ENCODE measurements around the gene NCAPD3.
"Not testable (repeated sequence)": the region's sequence is repeated elsewhere in the genome, so short reads cannot be mapped to it uniquely, and the experiment has no call there.

NCAPD3 gene, protein sequence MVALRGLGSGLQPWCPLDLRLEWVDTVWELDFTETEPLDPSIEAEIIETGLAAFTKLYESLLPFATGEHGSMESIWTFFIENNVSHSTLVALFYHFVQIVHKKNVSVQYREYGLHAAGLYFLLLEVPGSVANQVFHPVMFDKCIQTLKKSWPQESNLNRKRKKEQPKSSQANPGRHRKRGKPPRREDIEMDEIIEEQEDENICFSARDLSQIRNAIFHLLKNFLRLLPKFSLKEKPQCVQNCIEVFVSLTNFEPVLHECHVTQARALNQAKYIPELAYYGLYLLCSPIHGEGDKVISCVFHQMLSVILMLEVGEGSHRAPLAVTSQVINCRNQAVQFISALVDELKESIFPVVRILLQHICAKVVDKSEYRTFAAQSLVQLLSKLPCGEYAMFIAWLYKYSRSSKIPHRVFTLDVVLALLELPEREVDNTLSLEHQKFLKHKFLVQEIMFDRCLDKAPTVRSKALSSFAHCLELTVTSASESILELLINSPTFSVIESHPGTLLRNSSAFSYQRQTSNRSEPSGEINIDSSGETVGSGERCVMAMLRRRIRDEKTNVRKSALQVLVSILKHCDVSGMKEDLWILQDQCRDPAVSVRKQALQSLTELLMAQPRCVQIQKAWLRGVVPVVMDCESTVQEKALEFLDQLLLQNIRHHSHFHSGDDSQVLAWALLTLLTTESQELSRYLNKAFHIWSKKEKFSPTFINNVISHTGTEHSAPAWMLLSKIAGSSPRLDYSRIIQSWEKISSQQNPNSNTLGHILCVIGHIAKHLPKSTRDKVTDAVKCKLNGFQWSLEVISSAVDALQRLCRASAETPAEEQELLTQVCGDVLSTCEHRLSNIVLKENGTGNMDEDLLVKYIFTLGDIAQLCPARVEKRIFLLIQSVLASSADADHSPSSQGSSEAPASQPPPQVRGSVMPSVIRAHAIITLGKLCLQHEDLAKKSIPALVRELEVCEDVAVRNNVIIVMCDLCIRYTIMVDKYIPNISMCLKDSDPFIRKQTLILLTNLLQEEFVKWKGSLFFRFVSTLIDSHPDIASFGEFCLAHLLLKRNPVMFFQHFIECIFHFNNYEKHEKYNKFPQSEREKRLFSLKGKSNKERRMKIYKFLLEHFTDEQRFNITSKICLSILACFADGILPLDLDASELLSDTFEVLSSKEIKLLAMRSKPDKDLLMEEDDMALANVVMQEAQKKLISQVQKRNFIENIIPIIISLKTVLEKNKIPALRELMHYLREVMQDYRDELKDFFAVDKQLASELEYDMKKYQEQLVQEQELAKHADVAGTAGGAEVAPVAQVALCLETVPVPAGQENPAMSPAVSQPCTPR (N-terminal part only)

DNA sequence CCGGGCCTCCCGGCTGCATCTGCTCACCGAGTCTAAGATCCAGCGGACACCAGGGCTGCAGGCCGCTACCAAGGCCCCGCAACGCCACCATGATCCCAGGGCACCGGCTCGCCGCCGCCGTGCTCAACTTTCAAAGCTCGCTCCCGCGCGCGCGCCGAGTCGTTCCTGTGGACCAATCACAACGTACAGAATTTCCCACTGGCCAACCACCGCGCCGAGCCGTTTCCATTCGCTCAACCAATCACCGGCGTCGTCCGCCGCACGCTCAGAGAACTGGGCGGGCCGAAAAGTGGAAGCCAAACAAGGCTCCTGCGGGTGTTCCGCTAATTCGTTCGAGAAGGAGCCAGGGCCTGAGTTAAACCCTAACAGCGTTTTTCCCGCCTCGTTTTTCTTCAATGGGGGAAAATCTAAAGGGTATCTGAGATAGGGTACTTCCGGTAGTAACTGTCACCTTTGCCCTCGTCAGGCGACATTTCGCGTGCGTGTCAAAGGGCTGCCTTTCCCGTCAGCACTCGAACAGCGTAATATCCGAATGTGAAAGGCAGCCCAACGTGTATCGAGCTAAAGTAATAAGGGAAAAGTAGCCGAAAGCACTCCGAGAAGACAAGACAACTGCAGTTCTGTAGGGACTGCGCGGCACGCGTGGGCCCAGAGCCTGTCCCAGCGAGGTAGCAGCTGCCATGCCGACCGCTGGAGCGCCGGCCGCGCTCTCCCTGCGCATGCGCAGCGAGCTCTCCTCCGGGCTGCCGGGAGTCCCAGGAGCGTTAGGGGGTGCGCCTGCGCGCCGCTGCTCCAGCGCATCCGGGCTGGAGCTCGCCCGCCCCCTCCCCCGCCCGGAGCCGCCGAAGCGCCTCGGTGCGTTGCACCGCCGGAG is at the start of gene NCAPD3, which contains the start of gene VPS26B:
NCAPD3 (minus strand) TSS at position 132 of the 874 bp plus-strand sequence; CDS start at position 91, 41 bp downstream.
VPS26B (plus strand) TSS at position 836 of the 874 bp plus-strand sequence. CDS start 452 bp downstream, outside the sequence.
- peak; percentile 86 to 88 for DNase-seq (ENCODE audit: low read depth in 2 of 2)

DNA sequence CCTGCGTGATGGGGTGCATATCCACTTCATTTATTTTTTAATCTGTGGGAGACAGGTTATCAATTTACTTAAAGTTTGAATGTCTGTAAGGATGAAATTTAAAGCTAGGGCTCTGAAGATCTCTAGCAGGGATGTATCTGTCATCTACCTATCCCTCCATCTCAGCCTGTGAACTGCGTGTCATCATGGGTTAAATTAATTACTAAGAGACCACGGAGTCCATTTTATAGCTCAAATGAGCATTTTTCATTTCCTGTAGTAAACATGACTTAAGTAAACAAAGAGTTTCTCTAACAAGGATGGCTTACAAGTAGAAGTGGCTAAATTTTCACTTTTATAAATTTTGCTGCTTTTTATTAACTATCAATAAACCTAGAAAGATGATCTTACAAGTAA is 49.5 kb upstream of the NCAPD3 start:
- no peak for DNase-seq (ENCODE audit: low read depth in 2 of 2)

DNA sequence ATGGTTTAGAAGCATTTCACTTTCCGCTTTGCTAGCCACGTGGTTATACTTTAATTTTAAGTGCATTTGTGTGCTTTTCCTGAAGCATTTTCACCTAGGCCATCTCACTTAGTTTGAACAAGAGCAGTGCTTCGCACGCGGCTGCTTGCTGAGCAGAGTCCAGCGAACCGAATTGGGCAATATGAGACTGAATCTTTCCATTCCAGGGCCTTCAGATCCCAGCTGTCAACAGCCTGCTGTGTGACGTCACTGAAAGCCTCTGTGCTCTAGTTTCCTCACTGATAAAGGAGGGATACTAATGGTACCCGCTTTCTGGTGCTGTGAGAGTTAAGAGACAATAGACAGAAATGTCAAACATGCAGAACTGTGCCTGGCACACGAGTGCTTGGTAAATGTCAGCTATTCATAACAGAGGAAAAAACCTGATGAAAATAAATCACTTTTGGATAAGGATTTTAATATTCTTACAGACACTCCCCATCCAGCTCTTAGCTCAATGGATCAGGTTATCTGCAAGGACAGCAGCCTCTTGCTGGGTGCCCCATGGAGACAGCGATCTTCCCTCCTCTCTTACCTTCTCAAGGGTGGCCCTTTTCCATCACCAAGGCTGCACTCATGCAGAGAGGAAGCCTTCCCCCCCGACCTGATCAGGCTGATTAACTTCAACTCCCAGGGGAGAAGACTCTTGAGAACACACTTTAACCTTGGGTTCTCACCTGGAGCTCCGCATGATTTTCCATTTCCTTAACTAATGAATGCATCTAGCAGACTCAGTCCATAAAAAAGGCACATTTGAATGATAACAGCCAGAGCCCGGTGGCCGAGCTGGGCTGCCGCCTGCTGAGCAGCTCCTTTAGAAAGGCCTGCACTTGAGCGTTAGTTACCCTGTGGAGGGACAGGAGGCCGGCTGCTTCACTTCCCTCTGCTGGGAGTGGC is 48.9 kb upstream of the NCAPD3 start:
- DNase-seq (ENCODE audit: low read depth in 2 of 2), result no peak

DNA sequence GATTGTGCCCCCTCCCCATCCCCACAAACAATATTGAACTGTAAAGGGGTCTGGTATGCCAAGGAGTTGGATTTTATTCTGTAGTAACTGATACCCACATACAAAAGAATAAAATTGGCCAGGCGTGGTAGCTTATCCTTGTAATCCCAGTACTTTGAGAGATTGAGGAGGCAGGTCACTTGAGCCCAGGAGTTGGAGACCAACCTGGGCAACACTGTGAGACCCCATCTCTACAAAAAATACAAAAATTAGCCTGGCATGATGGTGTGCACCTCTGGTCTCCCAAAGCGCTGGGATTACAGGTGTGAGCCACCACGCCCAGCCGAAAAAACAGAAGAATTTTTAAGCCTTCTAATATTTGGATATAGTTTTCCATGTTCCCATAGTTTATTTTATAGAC is 48.2 kb upstream of the NCAPD3 start:
- no peak for DNase-seq (ENCODE audit: low read depth in 2 of 2)

DNA sequence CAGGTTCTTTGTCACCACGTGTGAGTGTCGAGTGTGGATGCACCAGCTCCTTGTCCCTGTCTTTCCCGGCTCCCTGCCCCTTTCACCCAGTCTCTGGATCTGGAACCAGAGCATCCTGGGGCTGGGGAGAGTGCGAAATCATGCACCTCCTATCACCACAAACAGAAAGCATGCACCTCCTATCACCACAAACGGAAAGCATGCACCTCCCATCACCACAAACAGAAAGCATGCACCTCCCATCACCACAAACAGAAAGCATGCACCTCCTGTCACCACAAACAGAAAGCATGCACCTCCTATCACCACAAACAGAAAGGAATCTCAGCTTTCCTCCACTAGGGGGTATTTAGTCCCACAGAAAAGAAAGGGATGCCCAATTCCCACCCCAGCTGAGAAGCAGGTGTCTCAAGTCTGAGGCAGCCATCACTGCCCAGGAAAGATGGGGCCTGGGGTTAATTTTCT is 46.5 kb upstream of the NCAPD3 start:
- no peak for DNase-seq (ENCODE audit: low read depth in 2 of 2)

GRCh38 chr11:134267966-134268365 is 44.2 kb upstream of the NCAPD3 start:
- DNase-seq (ENCODE audit: low read depth in 2 of 2), result no peak

- no peak for DNase-seq (ENCODE audit: low read depth in 2 of 2)
Observed at GRCh38 chr11:134267461-134267860, 43.7 kb upstream of the NCAPD3 start.

DNA sequence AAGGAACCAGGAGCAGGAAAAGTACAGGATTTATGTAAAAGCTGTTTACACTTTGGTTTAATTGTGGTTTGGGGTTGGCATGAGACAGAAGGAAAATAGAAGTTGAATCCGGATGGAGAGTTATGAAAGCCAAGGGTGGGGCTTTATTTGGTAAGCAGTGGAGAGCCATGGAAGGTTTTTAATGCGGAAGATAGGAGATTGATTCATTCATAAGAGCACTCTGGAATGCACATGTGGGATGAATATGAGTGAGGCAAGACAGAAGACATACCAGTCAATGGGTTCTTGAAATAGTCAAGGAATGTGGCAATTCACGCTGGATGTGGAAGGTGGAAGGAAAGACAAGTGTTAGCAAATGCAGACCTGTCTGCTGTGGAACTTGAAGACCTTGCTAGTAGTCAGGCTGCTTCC is 43.1 kb upstream of the NCAPD3 start:
- DNase-seq (ENCODE audit: low read depth in 2 of 2), result no peak

- no peak for DNase-seq (ENCODE audit: low read depth in 2 of 2)
Observed at GRCh38 chr11:134266440-134266839, 42.7 kb upstream of the NCAPD3 start.

- no peak for DNase-seq (ENCODE audit: low read depth in 2 of 2)
Observed at GRCh38 chr11:134264966-134265764, 41.4 kb upstream of the NCAPD3 start.

- DNase-seq (ENCODE audit: low read depth in 2 of 2), result no peak
Observed at GRCh38 chr11:134261626-134262488, 38.1 kb upstream of the NCAPD3 start.

DNA sequence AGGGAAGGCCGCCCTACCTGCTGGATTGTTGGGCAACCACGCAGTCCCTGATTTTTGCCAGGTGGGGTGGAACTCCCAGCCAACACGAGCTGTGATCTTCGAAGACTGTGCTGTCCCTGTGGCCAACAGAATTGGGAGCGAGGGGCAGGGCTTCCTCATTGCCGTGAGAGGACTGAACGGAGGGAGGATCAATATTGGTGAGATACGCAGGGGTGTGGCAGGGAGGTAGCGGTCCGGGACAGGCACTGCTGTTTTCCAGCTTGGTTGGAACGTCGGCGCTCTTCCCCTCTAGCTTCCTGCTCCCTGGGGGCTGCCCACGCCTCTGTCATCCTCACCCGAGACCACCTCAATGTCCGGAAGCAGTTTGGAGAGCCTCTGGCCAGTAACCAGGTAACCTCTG is 37.2 kb upstream of the NCAPD3 start:
- no peak for DNase-seq (ENCODE audit: low read depth in 2 of 2)

- no peak for DNase-seq (ENCODE audit: low read depth in 2 of 2)
Observed at GRCh38 chr11:134260503-134260902, 36.7 kb upstream of the NCAPD3 start.

- no peak for DNase-seq (ENCODE audit: low read depth in 2 of 2)
Observed at GRCh38 chr11:134258577-134258976, 34.8 kb upstream of the NCAPD3 start.

DNA sequence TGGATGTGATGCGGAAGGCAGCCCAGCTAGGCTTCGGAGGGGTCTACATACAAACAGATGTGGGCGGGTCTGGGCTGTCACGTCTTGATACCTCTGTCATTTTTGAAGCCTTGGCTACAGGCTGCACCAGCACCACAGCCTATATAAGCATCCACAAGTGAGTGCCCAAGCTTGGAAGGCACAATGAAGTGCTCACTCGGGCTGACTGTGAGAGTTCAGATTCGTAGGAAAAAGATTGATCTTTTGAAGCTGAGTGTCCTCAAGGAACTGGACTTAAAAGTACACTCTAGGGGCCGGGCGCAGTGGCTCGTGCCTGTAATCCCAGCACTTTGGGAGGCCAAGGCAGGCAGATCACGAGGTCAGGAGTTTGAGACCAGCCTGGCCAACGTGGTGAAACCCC is 33.3 kb upstream of the NCAPD3 start:
- DNase-seq (ENCODE audit: low read depth in 2 of 2), result no peak

DNA sequence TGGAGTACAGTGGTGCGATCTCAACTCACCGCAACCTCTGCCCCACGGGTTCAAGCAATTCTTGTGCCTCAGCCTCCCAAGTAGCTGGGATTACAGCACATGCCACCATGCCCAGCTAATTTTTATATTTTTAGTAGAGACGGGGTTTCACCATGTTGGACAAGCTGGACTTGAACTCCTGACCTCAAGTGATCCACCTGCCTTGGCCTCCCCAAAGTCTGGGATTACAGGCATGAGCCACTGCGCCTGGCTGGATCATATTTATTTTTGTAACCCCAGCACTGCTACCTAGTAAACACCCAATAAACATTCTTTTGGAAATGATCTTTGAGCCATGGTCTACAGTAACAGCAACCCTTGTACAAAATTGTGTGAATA is 31.4 kb upstream of the NCAPD3 start:
- DNase-seq (ENCODE audit: low read depth in 2 of 2), result not testable (repeated sequence)

DNA sequence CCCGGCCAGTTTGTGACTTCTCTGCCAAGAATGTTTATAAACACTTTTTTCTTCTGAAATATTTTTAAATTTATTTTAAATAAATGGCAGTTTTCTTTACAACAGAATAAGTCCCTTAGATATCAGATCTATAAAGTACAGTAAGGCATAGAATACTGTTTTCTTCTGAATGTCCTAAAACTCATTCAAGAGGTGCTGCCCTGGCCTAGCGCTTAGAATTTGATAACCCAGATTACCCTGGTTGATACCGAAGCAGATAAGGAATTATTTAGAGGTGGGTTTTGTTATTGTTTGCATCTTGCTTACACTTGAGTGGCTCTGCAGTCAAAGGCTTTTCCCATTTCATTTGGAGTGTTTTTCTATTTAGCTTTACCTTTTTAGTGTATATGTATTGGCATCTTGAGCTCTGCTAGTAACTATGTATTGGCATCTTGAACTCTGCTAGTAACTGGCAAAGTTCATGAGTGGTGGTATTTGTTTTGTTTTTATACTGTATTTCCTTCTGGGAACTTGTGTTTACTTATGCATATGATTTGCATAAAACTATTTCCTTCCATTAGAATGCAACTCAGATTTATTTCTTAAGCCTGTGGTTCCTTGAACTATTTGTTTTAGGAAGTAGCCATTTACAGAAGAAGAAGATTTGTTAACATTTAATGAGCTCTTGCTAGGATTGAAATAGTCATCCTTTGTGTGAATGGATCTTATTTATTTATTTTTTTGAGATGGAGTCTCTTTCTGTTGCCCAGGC is 30.8 kb upstream of the NCAPD3 start:
- no peak for DNase-seq (ENCODE audit: low read depth in 2 of 2)

All from stimulated activated CD4-positive, alpha-beta T cell treated with anti-CD3 and anti-CD28 coated beads, Interleukin-1b, Interleukin-23, amount 100 ng/mL, for 1 hour (primary cell).